Measurements from ENCODE around the gene ATP10B.

GRCh38 chr5:160555581-160555970, 296.4 kb downstream of the ATP10B start:
- TF ChIP-seq RELA (CRISPR knock-in tag; IDR thresholded peaks at IDR 0.05; ENCODE audit: borderline replicate concordance): no peak
- TF ChIP-seq JUN (CRISPR knock-in tag; IDR thresholded peaks at IDR 0.05): no peak
- no peak for TF ChIP-seq ZNF532 (CRISPR knock-in tag; IDR thresholded peaks at IDR 0.05; ENCODE audit: borderline replicate concordance)
- TF ChIP-seq MAX (CRISPR knock-in tag; IDR thresholded peaks at IDR 0.05): no peak
- TF ChIP-seq CTCF (IDR thresholded peaks at IDR 0.05): no peak
- no peak for TF ChIP-seq CBFB (CRISPR knock-in tag; IDR thresholded peaks at IDR 0.05; ENCODE audit: low read depth)
- no peak for TF ChIP-seq ZNF512 (CRISPR knock-in tag; IDR thresholded peaks at IDR 0.05; ENCODE audit: borderline replicate concordance)
- TF ChIP-seq ETV6 (CRISPR knock-in tag; IDR thresholded peaks at IDR 0.05): no peak
- TF ChIP-seq NFYB (CRISPR knock-in tag; conservative IDR thresholded peaks at IDR 0.05; ENCODE audit: low read depth): no peak
- TF ChIP-seq NR1H2 (CRISPR knock-in tag; IDR thresholded peaks at IDR 0.05): no peak

All from WTC11 (cell line).